HG03025 (cell line): ENCODE results near the gene UVRAG.

Experiments used
- ATAC-seq: cut with Tn5 transposase; IDR thresholded peaks from one replicate; pipeline ENCODE4 v1.9.1; 2021; ENCODE audit warnings: mild to moderate bottlenecking, moderate library complexity; ENCODE audit not compliant: unreplicated experiment, low FRiP score

UVRAG gene

GRCh38 chr11:76156971-76157427, 342.0 kb downstream of the UVRAG start:
- ATAC-seq, result no peak

DNA sequence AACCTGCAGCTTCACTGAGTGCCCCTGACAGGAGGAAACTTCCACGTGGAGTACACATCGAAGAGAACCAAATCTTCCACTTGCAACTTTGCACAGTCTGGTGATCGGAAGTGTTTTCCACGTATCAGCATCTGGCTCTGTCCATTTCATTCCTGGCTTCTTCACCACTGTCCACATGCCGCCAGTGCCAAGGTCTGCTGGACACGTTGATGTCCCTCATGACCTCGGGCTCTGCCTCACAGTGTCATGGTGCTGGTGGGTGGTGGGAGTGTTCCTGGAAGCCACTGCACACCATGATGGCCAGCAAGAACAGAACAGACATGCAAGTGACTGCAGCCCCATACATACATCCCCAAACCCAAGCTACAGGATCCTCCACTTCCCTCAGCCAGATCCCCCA, 342.9 kb downstream of the UVRAG start:
- no peak for ATAC-seq

DNA sequence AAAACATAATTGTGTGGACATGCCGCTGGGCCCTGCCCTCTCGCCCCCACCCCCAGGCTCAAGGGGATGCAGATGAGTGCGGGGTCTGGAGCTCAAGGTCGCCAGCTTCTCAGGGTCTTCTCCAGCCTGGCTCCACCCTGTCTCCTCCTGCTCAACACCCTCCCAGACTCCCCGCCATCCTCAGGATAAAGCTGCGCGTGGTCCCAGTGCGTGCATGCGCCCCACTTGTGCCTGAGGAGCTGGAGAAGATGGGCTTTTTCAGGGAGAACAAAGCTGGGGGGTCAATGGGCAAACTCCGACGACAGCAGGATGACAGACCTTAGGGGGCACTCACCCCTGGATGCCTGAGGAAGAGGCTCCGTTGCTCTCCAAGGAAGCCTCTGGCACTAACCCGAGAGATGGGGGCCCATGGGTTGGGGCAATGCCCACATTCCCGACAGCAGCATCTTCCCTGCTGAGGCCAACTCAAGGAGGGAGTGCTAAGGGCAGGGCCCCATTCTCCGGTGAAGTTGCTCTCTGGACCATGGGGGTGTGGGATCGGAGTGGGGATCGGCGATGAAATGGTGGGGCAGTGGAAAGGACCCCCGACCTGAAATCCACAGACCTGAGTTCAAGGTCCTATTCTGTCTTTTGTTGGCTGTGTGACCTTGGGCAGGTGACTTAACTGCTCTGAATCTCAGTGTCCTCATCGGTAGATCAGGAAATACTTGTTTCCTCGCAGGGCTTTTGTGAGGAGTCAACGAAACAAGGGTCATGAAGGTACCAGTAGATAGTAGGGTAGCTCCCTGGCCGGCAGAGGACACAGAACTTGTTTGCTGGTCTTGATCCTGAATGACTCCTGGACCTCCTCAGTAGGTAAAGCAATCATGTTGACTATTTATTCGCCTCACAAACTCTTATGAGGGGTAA, 343.6 kb downstream of the UVRAG start:
- ATAC-seq, result no peak

DNA sequence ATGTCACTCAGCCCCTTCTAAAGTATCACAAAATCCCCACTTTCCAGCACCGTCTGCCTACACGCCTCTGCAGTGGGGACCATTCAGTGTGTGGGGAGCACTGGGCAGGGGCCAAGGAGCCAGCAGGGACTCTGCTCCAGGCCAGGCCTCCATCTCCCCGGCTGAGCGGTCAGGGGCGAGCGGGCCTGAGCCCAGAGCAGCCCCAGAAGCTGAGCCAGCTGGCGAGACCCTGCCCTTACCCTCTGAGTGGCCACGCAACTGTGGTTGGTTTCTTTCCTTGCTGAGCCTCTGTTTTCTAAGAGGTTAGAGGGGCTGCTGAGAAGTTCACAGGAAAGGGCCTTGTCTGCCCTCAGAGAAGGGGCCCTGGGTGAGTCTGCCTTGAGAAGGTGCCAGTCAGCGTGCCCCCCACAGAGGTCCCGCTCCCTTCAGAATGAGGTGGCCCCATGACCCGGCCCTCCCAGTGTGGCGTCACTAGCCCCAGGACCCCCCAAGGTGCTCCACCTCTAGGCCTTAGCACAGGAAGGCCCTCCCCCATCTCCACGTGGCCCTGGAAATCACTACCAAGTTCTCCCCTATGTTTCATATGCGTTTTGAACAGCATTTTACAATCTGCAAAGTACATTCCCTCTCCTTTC, 344.4 kb downstream of the UVRAG start:
- ATAC-seq, result no peak

DNA sequence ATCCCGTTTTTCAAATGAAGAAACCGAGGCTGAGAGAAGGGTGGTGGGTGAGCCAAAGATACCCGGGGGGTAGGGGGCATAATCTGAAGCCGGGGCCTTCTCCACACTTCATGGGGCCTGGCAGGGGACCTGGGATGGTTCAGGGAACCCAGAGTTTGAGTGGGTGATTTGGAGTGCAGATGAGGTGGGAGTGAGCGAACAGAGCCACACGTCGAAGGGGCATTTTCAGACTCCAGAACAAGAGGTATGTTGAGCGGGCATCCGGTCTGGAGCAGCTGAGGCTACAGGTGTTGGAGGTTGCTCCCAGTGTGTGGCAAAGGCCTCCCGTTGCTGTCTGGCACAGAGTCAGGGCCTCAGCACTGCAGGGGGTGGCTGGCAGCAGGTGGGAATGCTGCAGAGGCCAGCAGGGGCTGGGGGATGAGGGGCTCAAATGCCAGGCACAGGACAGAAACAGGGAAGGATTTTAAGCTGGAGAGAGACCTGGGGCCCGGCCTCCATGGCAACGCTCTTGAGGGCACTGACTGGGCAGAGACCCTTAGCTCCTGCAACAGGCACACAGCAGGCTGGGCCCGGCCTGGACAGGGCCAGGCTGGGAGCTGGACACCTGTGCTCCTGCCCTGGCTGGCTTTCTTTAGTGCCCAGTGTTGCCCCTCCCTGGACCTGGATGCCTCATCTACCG, 345.1 kb downstream of the UVRAG start:
- no peak for ATAC-seq

- ATAC-seq, result no peak
Observed at GRCh38 chr11:76160856-76161255, 345.8 kb downstream of the UVRAG start.

- ATAC-seq, result no peak
Observed at GRCh38 chr11:76161261-76161961, 346.4 kb downstream of the UVRAG start.

DNA sequence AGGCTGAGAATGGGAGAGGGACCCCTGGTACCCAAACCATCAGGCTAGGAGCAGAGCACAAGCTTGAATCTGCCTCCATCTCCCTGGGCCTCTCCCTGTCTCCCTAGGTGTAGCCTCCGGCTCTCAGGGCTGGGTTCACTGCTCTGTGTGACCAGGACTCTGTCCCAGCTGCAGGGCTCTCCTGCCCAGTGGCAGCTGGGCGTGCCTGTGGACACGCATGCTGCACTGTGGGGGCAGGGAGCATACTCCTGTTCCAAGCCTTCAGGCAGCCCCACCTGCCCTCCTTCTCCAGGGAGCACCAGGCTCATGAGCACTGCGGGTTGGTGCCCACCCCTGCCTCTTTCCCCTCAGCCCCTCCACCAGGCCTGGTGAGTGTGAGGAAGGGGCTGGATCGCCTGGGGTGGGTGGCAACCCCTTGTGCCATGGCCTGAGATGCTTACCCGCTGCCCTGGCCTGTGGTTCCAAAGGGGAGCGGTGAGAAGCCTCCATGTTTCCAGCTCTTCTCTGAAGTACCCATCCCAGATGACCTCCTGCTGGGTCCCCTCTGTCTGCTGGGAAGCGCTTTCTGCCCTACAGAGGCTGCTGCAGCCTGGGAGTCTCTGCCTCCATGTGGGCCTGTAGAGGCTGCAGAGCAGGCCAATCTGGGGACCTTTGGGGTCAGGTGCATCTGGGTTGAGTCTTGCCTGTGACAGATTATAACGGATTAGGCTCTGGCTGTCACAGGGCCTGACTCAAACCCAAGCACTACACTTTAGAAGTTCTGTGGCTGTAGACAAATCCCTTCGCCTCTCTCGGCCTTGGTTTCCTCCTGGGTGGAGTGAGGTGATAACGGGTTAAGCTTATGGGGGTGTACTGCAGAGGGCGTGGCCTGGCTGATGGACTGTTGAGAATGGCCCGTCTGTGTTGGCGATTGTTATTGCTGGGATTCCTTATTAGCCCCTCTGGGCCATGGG, 347.6 kb downstream of the UVRAG start:
- no peak for ATAC-seq

- no peak for ATAC-seq
Observed at GRCh38 chr11:76163289-76163880, 348.4 kb downstream of the UVRAG start.

GRCh38 chr11:76164081-76164480, 349.1 kb downstream of the UVRAG start:
- no peak for ATAC-seq

DNA sequence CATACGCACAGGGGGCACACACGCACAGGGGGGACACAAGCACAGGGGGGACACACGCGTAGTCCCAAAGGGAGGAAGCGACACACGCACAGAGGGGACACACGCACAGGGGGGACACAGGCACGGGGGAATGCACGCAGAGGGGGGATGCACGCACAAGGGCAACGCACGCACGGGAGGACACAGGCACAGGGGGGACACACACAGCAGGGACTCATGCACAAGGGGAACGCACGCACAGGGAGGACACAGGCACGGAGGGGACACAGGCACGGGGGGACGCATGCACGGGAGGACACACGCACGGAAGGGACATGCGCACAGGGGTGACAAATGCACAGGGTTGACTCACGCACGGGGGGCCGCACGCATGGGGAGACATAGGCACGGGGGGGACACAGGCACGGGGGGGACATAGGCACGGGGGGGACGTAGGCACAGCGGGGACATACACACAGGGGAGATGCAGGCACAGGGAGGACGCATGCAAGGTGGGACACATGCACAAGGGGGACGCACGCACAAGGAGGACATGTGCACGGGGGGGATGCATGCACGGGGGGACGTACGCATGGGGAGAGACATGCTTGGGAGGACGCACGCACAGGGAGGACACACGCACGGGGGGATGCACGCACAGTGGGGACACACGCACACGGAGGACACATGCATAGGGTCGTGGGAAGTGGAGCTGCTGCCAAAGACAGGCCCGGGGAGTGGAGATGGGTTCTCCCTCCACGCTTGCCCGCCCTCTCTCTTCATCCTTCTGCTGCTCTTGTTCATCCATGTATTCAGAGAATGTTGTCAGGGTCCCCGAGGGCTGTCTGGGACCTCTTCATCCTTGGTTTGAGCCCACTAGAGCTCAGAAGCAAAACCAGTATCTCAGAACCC, 350.1 kb downstream of the UVRAG start:
- ATAC-seq, result no peak

DNA sequence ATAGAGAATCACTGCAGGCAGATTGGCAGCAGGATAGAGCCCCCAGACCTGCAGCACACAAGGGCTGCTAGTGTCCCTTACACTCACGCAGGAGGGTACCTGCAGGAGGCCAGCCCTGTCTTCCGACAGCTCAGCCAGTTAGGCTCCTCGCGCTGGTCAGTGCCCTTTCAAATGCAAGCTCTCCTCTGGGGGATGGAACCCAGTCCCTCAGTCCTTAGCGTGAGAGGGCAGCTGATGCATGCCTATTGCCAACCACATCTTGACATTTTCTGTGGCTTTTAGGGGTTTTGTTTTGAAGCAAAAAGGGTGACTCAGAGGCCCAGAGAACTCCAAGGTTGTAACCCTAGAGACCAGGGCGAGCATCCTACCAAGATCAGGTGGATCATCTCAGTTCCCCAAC, 351.3 kb downstream of the UVRAG start:
- ATAC-seq, result no peak

GRCh38 chr11:76167590-76167989, 352.6 kb downstream of the UVRAG start:
- no peak for ATAC-seq

DNA sequence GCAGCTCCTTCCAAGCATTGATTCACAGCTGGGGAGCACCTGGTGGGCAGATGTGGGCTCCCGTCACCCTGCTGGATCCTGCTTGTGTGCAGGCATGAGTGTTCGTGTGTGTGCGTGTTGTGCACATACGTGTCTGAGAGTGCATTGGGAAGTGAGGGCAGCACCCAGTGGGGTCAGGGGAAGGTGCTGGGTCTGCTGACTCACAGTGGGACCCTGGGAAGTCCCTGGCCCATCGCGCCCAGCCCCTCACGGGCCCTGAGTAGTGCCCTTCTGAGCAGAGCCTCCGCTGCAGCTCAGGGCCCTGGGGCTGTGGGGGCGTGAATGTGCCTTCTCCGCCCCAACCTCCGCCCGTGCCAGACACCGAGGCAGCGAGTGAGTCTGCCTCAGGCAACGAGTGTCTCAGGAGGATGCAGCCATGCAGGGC, 354.5 kb downstream of the UVRAG start:
- no peak for ATAC-seq

- ATAC-seq, result no peak
Observed at GRCh38 chr11:76170468-76170867, 355.5 kb downstream of the UVRAG start.

GRCh38 chr11:76172583-76172982, 357.6 kb downstream of the UVRAG start:
- no peak for ATAC-seq

GRCh38 chr11:76173663-76174062, 358.7 kb downstream of the UVRAG start:
- no peak for ATAC-seq

DNA sequence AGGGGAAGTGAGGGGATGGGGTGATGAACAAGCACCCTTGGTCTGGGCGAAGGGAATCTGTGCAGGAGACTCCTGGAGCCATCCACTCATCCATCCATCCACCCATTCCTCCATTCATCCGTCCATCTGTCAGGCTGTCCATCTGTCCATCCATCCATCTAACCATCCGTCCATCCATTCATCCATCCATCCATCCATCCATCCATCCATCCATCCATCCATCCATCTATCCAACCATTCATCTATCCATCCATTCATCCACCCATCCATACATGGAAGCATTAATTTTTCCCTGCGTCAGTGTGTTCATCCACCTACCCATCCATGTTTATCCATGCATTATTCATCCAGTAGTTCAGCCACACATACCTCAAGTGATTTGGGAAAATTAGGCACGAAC, 359.3 kb downstream of the UVRAG start:
- ATAC-seq, result no peak
